COLO668 (cell line): ENCODE data around the gene CMPK1.

Experiments
- DNase-seq: peaks from one replicate; lab custom pipeline; 2025; ENCODE audit not compliant: unreplicated experiment; lab: John Stamatoyannopoulos, UW

The CMPK1 gene

DNA sequence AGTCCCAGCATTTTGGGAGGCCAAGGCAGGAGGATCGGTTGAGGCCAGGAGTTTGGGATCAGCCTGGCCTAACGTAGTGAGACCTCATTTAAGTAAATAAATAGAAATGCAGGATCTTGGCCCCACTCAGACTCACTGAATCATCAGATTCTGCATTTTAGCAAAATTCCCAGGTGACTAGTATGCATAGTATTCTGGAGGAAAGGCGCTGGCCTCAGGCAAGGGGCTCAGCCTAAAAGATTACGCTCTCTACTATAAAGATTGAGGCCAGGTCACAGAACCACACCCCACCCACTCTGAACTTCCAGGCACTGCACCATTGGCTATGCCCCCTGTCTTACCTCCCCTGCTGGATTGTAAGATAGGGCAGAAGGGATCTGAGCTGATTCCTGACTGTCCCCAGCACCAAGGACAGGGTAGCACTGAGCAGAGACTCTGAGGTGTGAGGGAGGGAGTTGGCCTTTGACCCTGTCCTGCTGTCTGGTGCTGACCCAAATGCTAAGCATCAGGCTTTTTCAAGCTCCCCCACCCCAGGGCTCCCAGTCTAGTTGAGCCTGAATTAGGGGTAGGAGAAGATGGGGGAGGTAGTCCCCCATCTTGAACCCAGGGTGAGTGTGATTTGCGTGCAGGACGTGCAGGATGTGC, 85.2 kb downstream of the CMPK1 start:
- no peak for DNase-seq

GRCh38 chr1:47420547-47420946, 87.0 kb downstream of the CMPK1 start:
- DNase-seq = no peak

- DNase-seq = no peak
These were observed 90.3 kb downstream of the CMPK1 start for GRCh38 chr1:47423872-47424271.

- peak; percentile 66 for DNase-seq
These were observed 90.9 kb downstream of the CMPK1 start for GRCh38 chr1:47424336-47424982.
